Measurements from ENCODE around the gene CTNS. TPM values are rescaled to one million over a fixed set of nuclear protein-coding genes. Genes with fewer than 3 reads are reported as not detected.

CTNS gene
- total RNA-seq, 1 experiment from 2014 or later: 7.9 TPM

- Histone ChIP-seq H3K27ac (ENCODE audit: low read depth, low read length) (no peak overlapping the region), H4K20me1 (ENCODE audit: insufficient read depth) (no peaks in the 10 kb centered on the region), H3K9ac (ENCODE audit: low read length) (no peak overlapping the region), H3K79me2 (ENCODE audit: insufficient read depth, low read length) (no peaks in the 10 kb centered on the region), H3K4me1 (ENCODE audit: control insufficient read depth in 1 of 2, insufficient read depth in 2 of 2, low read length in 2 of 2) (no peaks in the 10 kb centered on the region), H3K4me2 (ENCODE audit: low read length) (no peak overlapping the region), H2AFZ (ENCODE audit: low read depth, low read length, poor library complexity, severe bottlenecking) (no peak overlapping the region), H3K36me3 (ENCODE audit: control insufficient read depth in 1 of 2, insufficient read depth in 2 of 2, low read length in 2 of 2) (peaks cover 0 to 5% of the 10 kb centered on the region in 2 experiments; a peak in 2 of 4 replicates), H3K4me3 (replicated peaks in 1 of 2; ENCODE audit: low read depth in 1 of 2, low read length in 2 of 2) (no peak overlapping the region), H3K27me3 (ENCODE audit: insufficient read depth, low read length) (no peaks in the 10 kb centered on the region), H3K9me2 (ENCODE audit: insufficient read depth) (no peaks in the 10 kb centered on the region), H3K9me3 (ENCODE audit: control insufficient read depth in 1 of 2, insufficient read depth in 1 of 2, low read depth in 1 of 2, low read length in 2 of 2) (no peaks in the 10 kb centered on the region)
- BruUV-seq (replicated peaks): no TSS peak
- TF ChIP-seq YY1 (IDR thresholded peaks at IDR 0.05; ENCODE audit: extremely low read depth, insufficient replicate concordance, low read depth, low read length): no peak
- no peak for TF ChIP-seq EZH2 (IDR thresholded peaks at IDR 0.05)
- TF ChIP-seq JUND (IDR thresholded peaks at IDR 0.05): no peak
- TF ChIP-seq CEBPB (IDR thresholded peaks at IDR 0.05; ENCODE audit: low read depth): no peak
- TF ChIP-seq ATF3 (IDR thresholded peaks at IDR 0.05): no peak
- ATAC-seq (no peak), DNase-seq (ENCODE audit: low read depth, low spot score) (no peak)
- RAD21 ChIA-PET (ENCODE audit: low non-redundant PET in 1 of 2, low total read pairs in 2 of 2, uncharacterized antibody in 2 of 2, unreplicated experiment in 2 of 2): interaction anchor here in 1 of 2 experiments (0.6 kb wide), 2 partner anchors 63 to 848 kb away, joined by 3 to 9 read pairs; no protein-coding TSS in a partner anchor
- POLR2A ChIA-PET: no interaction called here
- CTCF ChIA-PET: interaction anchor here (0.6 to 2.3 kb wide), 10 partner anchors 10 to 555 kb away, joined by 3 to 16 read pairs (median 4); partner anchors contain the start of genes CTNS and SHPK
- intact Hi-C loops (cut with micrococcal nuclease): no loop called here
Observed at GRCh38 chr17:3603119-3603869, 33.3 kb upstream of the CTNS start.

GRCh38 chr17:3603870-3604259 lies 32.7 kb upstream of the CTNS start:
- no peak for ATAC-seq
- CTCF ChIA-PET: interaction anchor here (0.7 to 2.3 kb wide), 5 partner anchors 14 to 555 kb away, joined by 3 to 16 read pairs (median 7); partner anchors contain the start of genes CTNS and SHPK
- intact Hi-C loops (cut with micrococcal nuclease): no loop called here

More at GRCh38 chr17:3603870-3604259, 32.7 kb upstream of the CTNS start:
- ChIA-PET RAD21 (ENCODE audit: low non-redundant PET in 1 of 2, low total read pairs in 2 of 2, uncharacterized antibody in 2 of 2, unreplicated experiment in 2 of 2) (no interaction called here), POLR2A (no interaction called here)
- TF ChIP-seq REST (IDR thresholded peaks at IDR 0.05; ENCODE audit: low read depth) (no peak), POLR2A (IDR thresholded peaks at IDR 0.05; ENCODE audit: borderline replicate concordance, extremely low read depth, insufficient read depth, insufficient read length) (no peak), MAX (IDR thresholded peaks at IDR 0.05) (no peak), ZBTB33 (IDR thresholded peaks at IDR 0.05; ENCODE audit: extremely low read depth, insufficient replicate concordance, low read length) (no peak), ELF1 (IDR thresholded peaks at IDR 0.05; ENCODE audit: borderline replicate concordance, low read depth) (no peak), SIN3A (IDR thresholded peaks at IDR 0.05; ENCODE audit: low read depth) (no peak)
- Histone ChIP-seq H3K4me2 (ENCODE audit: low read length) (no peak overlapping the region), H2AFZ (ENCODE audit: low read depth, low read length, poor library complexity, severe bottlenecking) (no peak overlapping the region), H3K36me3 (ENCODE audit: control insufficient read depth in 1 of 2, insufficient read depth in 2 of 2, low read length in 2 of 2) (peaks cover 0 to 6% of the 10 kb centered on the region in 2 experiments; a peak in 2 of 4 replicates), H4K20me1 (ENCODE audit: insufficient read depth) (no peaks in the 10 kb centered on the region), H3K27ac (ENCODE audit: low read depth, low read length) (no peak overlapping the region), H3K9me2 (ENCODE audit: insufficient read depth) (no peaks in the 10 kb centered on the region), H3K79me2 (ENCODE audit: insufficient read depth, low read length) (no peaks in the 10 kb centered on the region), H3K27me3 (ENCODE audit: insufficient read depth, low read length) (no peaks in the 10 kb centered on the region), H3K4me1 (ENCODE audit: control insufficient read depth in 1 of 2, insufficient read depth in 2 of 2, low read length in 2 of 2) (no peaks in the 10 kb centered on the region), H3K9me3 (ENCODE audit: control insufficient read depth in 1 of 2, insufficient read depth in 1 of 2, low read depth in 1 of 2, low read length in 2 of 2) (no peaks in the 10 kb centered on the region), H3K4me3 (replicated peaks in 1 of 2; ENCODE audit: low read depth in 1 of 2, low read length in 2 of 2) (no peak overlapping the region), H3K9ac (ENCODE audit: low read length) (no peak overlapping the region)
- no peak for DNase-seq (ENCODE audit: low read depth, low spot score)
- BruUV-seq (replicated peaks): no TSS peak

Data from HCT116 (cell line).